Uterus (tissue), 4 donors: ENCODE data around the gene SLC38A1. TPM values are rescaled to one million over a fixed set of nuclear protein-coding genes. Genes with fewer than 3 reads are reported as not detected.

Experiments
- DNase-seq, 2 donors: peaks; one replicate each; pipeline ENCODE4 v3.0.0-alpha.2; 2019 to 2020
- H3K27ac ChIP-seq, 2 donors: fragments of 200-600 bp; sonication (generic); 1 replicate in 1 of 2; 2 replicates in 1 of 2; pipeline ENCODE4 v1.5.1; 2016 to 2018
- H3K27me3 ChIP-seq, 2 donors: fragments of 200-600 bp; sonication (generic); one replicate each; pipeline ENCODE4 v1.5.1; 2018 to 2019; ENCODE audit warnings: control low read depth in 1 of 2
- H3K36me3 ChIP-seq, 2 donors: fragments of 200-600 bp; sonication (generic); one replicate each; pipeline ENCODE4 v1.5.1; 2019; ENCODE audit warnings: control low read depth in 1 of 2
- H3K4me1 ChIP-seq, 2 donors: fragments of 200-600 bp; sonication (generic); one replicate each; pipeline ENCODE4 v1.5.1; 2018 to 2019; ENCODE audit warnings: control low read depth in 1 of 2
- H3K4me3 ChIP-seq, 2 donors: fragments of 200-600 bp; sonication (generic); 1 replicate in 1 of 2; 2 replicates in 1 of 2; pipeline ENCODE4 v1.5.1; 2018 to 2019; ENCODE audit warnings: mild to moderate bottlenecking in 1 of 2
- H3K9me3 ChIP-seq, 2 donors: fragments of 200-600 bp; sonication (generic); one replicate each; pipeline ENCODE4 v1.5.1; 2019; ENCODE audit warnings: control low read depth in 1 of 2
- POLR2A ChIP-seq, 2 donors: fragments of 450-650 bp; IDR thresholded peaks; one replicate each; pipeline ENCODE4 v1.6.1; 2016; ENCODE audit warnings: antibody characterized with exemption in 2 of 2, mild to moderate bottlenecking in 1 of 2, moderate library complexity in 1 of 2
- intact Hi-C: fragments of 100-400 bp; cut with DNase I; formaldehyde crosslinking; loops from one replicate; pipeline ENCODE4 v1.15.1; 2023; ENCODE audit warnings: low total_unique reads
- total RNA-seq, 4 donors: library from RNA; depleted of rRNA in 3 of 4; stranded (reverse); fragments of >200 nt in 3 of 4; gene quantifications; one replicate each; pipeline versions ENCODE4 v1.1.0 to v1.2.4, GENCODE V29; 2014 to 2023
- TF ChIP-seq, protein P1 (sequence below), 4 experiments: fragments of 200-600 bp in 2 of 4; fragments of 450-650 bp in 2 of 4; sonication (generic) in 2 of 4; IDR thresholded peaks; one replicate each; pipeline ENCODE4 v1.5.1; 2016 to 2019; ENCODE audit warnings: antibody characterized with exemption in 4 of 4, mild to moderate bottlenecking in 2 of 4, moderate library complexity in 1 of 4
- donor health status: DM: yes; HTN: yes; CAD: no.

Gene SLC38A1
- total RNA-seq, 4 donors from 2014 or later, result 27.1 to 93.6 (median 64.1) TPM

DNA sequence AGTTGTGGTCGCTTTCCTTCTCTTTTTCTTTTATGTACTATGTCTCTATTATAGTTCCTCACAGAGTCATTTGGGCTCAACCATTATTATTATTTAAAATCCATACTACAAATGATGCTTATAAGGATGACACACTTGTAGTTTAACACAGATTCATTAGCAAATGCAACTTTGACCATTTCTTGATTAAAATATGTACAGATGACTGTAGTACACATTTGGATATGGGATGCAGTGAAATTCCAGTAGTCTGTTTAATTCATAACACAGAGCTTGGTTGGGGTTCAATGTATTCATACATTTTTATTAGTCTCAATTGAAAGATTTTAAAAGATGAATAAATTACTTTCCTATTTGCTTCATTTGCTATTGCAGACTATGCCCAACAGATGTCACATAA, 30.0 kb downstream of the SLC38A1 start:
- Histone ChIP-seq H3K4me3 (no peak overlapping the region), H3K27ac (no peak overlapping the region), H3K36me3 (no peaks in the 10 kb centered on the region), H3K9me3 (no peaks in the 10 kb centered on the region), H3K4me1 (no peaks in the 10 kb centered on the region), H3K27me3 (no peaks in the 10 kb centered on the region)
- DNase-seq, result no peak
- intact Hi-C loops, result no loop called here
- no peak for TF ChIP-seq POLR2A (IDR thresholded peaks at IDR 0.05)
- TF ChIP-seq, protein P1, sequence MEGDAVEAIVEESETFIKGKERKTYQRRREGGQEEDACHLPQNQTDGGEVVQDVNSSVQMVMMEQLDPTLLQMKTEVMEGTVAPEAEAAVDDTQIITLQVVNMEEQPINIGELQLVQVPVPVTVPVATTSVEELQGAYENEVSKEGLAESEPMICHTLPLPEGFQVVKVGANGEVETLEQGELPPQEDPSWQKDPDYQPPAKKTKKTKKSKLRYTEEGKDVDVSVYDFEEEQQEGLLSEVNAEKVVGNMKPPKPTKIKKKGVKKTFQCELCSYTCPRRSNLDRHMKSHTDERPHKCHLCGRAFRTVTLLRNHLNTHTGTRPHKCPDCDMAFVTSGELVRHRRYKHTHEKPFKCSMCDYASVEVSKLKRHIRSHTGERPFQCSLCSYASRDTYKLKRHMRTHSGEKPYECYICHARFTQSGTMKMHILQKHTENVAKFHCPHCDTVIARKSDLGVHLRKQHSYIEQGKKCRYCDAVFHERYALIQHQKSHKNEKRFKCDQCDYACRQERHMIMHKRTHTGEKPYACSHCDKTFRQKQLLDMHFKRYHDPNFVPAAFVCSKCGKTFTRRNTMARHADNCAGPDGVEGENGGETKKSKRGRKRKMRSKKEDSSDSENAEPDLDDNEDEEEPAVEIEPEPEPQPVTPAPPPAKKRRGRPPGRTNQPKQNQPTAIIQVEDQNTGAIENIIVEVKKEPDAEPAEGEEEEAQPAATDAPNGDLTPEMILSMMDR (IDR thresholded peaks at IDR 0.05), result no peak

DNA sequence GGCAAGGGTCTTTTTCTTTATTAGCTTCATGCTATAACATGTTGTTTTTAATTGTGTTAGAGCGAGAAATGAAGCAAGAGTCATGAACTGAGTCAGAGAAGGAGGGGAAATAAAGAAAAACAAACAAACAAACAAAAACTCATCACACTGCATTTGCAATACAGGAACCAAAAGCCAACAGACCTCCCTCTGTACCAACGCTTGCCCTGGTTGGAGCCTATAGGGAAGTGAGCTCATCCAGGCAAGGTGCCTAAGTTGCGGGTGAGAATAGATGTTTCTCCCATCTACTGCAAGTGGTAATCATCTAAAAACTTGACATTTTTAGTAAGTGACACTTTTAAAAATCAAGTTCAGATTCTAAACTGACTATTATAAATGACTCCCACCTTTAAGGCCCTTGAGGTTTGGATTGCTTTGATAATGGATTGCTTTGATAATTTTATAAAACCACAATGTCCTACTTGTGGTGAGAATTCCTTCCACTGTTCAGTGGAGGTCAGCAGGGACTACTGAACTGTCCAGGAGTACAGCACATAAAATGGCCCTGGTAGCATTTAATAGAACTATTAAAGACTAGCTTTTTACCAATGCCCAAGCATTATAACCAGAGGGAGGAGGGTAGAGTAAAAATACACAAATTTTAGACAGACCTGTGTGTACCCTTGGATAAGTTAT, 31.3 kb downstream of the SLC38A1 start:
- no peaks in the 10 kb centered on the region for H3K9me3 ChIP-seq
- H3K36me3 ChIP-seq, result no peaks in the 10 kb centered on the region
- H3K4me3 ChIP-seq, result no peak overlapping the region
- TF ChIP-seq, protein P1 (IDR thresholded peaks at IDR 0.05), result no peak
- no peak for TF ChIP-seq POLR2A (IDR thresholded peaks at IDR 0.05)
- no peak for DNase-seq
- H3K27ac ChIP-seq, result no peak overlapping the region
- H3K4me1 ChIP-seq, result no peaks in the 10 kb centered on the region
- H3K27me3 ChIP-seq, result no peaks in the 10 kb centered on the region
- intact Hi-C loops, result no loop called here

DNA sequence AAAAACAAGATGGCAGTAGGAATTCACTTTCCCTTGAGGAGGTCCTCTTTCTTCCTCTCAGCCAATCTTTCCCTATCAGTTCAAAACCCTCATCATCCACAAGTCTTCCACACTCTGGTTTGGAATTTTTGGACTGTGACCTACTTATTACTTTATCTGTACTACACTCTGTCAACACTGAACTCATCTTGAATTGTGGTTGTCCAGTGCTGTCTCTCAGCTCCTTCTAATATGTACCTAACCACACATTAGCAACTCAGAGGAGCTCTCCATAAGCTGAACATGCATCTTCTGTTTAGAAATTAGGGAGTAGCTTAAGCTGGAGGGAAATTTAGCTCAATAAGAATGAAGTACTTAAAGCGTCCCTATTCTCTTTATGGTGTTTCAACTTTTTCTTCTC, 34.8 kb downstream of the SLC38A1 start:
- DNase-seq, result no peak
- intact Hi-C loops, result no loop called here
- H3K36me3 ChIP-seq, result no peaks in the 10 kb centered on the region
- TF ChIP-seq, protein P1 (IDR thresholded peaks at IDR 0.05), result no peak
- TF ChIP-seq POLR2A (IDR thresholded peaks at IDR 0.05), result no peak
- no peak overlapping the region for H3K4me3 ChIP-seq
- H3K9me3 ChIP-seq, result no peaks in the 10 kb centered on the region
- H3K4me1 ChIP-seq, result no peaks in the 10 kb centered on the region
- no peaks in the 10 kb centered on the region for H3K27me3 ChIP-seq
- H3K27ac ChIP-seq, result no peak overlapping the region

DNA sequence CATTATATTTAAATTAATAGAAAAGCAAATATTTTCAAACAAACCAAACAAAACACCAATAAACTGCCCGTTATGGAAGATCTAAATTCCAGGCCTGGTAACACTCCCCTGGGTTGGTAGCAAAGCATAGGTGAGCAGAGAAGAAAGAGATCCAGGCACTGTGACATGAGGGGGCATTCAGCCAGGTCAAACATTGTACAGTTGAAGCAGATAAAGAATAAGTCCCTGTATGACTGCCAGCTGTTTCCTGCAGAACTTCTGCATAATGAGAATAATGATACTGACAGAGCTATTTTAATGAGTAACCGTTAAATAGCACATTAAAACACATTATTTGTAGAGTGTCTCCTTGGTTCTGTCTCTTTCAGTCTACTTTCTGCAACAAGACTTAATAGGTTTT, 35.4 kb downstream of the SLC38A1 start:
- no peak for DNase-seq
- Histone ChIP-seq H3K27me3 (no peaks in the 10 kb centered on the region), H3K4me1 (no peaks in the 10 kb centered on the region), H3K9me3 (no peaks in the 10 kb centered on the region), H3K27ac (no peak overlapping the region), H3K4me3 (no peak overlapping the region), H3K36me3 (no peaks in the 10 kb centered on the region)
- TF ChIP-seq POLR2A (IDR thresholded peaks at IDR 0.05), result no peak
- TF ChIP-seq, protein P1 (IDR thresholded peaks at IDR 0.05), result no peak
- intact Hi-C loops, result no loop called here

DNA sequence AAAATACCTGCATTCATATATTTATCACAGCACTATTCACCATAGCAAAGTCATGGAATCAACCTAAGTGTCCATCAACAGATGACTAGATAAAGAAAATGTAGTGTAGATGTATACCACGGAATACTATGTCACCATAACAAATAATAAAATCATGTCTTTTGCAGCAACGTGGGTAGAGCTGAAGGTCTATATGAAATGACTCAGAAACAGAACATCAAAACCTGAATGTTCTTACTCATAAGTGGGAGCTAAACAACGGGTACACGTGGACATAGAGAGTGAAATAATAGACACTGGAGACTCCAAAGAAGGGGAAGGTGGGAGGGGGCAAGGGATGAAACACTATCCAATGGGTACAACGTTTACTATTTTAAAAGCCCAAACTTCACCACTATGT, 37.9 kb downstream of the SLC38A1 start:
- Histone ChIP-seq H3K9me3 (no peaks in the 10 kb centered on the region), H3K27me3 (no peaks in the 10 kb centered on the region), H3K4me1 (no peaks in the 10 kb centered on the region), H3K4me3 (no peak overlapping the region), H3K36me3 (no peaks in the 10 kb centered on the region), H3K27ac (no peak overlapping the region)
- intact Hi-C loops, result no loop called here
- no peak for DNase-seq
- TF ChIP-seq, protein P1 (IDR thresholded peaks at IDR 0.05), result no peak
- TF ChIP-seq POLR2A (IDR thresholded peaks at IDR 0.05), result no peak
